Spleen (tissue), 11 donors: ENCODE results near the gene SHQ1. TPM values are rescaled to one million over a fixed set of nuclear protein-coding genes. Genes with fewer than 3 reads are reported as not detected.
A peak's percentile ranks its signal among the peaks of the same experiment; 100 is the strongest.

ENCODE experiments used
- DNase-seq: peaks from one replicate; pipeline ENCODE4 v3.0.0-alpha.2; 2020
- H3K27ac ChIP-seq, 8 donors: fragments of 200-600 bp; sonication (generic) in 7 of 8; 1 replicate in 4 of 8; 2 replicates in 4 of 8; pipeline versions ENCODE4 v1.5.0 to v1.8.0; 2016 to 2021; ENCODE audit warnings: inconsistent platforms in 4 of 8, mild to moderate bottlenecking in 4 of 8, moderate library complexity in 1 of 8
- H3K27me3 ChIP-seq, 7 donors: fragments of 200-600 bp; sonication (generic) in 6 of 7; replicated peaks in 1 of 7; 1 replicate in 4 of 7; 2 replicates in 3 of 7; pipeline versions ENCODE4 v1.5.0 to v1.8.0; 2016 to 2021; ENCODE audit warnings: inconsistent platforms in 3 of 7, mild to moderate bottlenecking in 1 of 7
- H3K36me3 ChIP-seq, 6 donors: fragments of 200-600 bp; sonication (generic) in 5 of 6; 1 replicate in 4 of 6; 2 replicates in 2 of 6; pipeline versions ENCODE4 v1.5.0 to v1.8.0; 2016 to 2021; ENCODE audit warnings: inconsistent platforms in 2 of 6
- H3K4me1 ChIP-seq, 6 donors: fragments of 200-600 bp; sonication (generic) in 5 of 6; 1 replicate in 3 of 6; 2 replicates in 3 of 6; pipeline versions ENCODE4 v1.5.0 to v1.8.0; 2016 to 2021; ENCODE audit warnings: inconsistent platforms in 3 of 6
- H3K4me3 ChIP-seq, 8 donors: fragments of 200-600 bp; sonication (generic) in 7 of 8; 1 replicate in 4 of 8; 2 replicates in 4 of 8; pipeline versions ENCODE4 v1.5.0 to v1.8.0; 2016 to 2021; ENCODE audit warnings: inconsistent platforms in 4 of 8, mild to moderate bottlenecking in 4 of 8, moderate library complexity in 2 of 8
- H3K9me3 ChIP-seq, 8 donors: fragments of 200-600 bp; sonication (generic) in 7 of 8; 1 replicate in 4 of 8; 2 replicates in 4 of 8; pipeline versions ENCODE4 v1.5.0 to v1.8.0; 2016 to 2021; ENCODE audit warnings: inconsistent platforms in 4 of 8
- POLR2A ChIP-seq, 3 donors: fragments of 450-650 bp; IDR thresholded peaks; one replicate each; pipeline ENCODE4 v1.5.1; 2017; ENCODE audit warnings: antibody characterized with exemption in 3 of 3, mild to moderate bottlenecking in 1 of 3
- POLR2AphosphoS5 ChIP-seq, 3 donors: sonication (generic); formaldehyde crosslinking; IDR thresholded peaks; one replicate each; pipeline ENCODE4 v1.5.1; 2017; ENCODE audit warnings: antibody characterized with exemption in 3 of 3
- WGBS, 5 donors: extraction: QIAGEN DNeasy Blood & Tissue Kit in 3 of 5; methylation state at CpG; one replicate each; pipeline versions ENCODE4 v1.1.5 to v1.1.7; 2013 to 2018; 5-methylcytosine and 5-hydroxymethylcytosine counted together
- intact Hi-C: fragments of 100-400 bp; cut with DNase I; formaldehyde crosslinking; loops from one replicate; pipeline ENCODE4 v1.15.0; 2023; ENCODE audit warnings: low total_unique reads
- polyA plus RNA-seq, 3 donors: library from polyadenylated mRNA; stranded (reverse); fragments of 200-250 nt; gene quantifications; one replicate each; pipeline ENCODE4 v1.2.1, GENCODE V29; 2013
- total RNA-seq, 7 donors: library from RNA; depleted of rRNA in 3 of 7; stranded (reverse); fragments of >200 nt in 3 of 7; fragmentation: NEBNext Ultra II Directional in 4 of 7; extraction: Animal tissue kit (Norgen Biotek cat#: 25700) in 4 of 7; gene quantifications; one replicate each; pipeline versions ENCODE4 v1.1.0 to v1.2.1, GENCODE V29; 2016 to 2021
- TF ChIP-seq, protein P1 (sequence below), 11 experiments: fragments of 200-600 bp in 7 of 11; fragments of 450-650 bp in 4 of 11; sonication (generic) in 4 of 11; IDR thresholded peaks in 8 of 11; conservative IDR thresholded peaks in 3 of 11; 1 replicate in 7 of 11; 2 replicates in 4 of 11; pipeline versions ENCODE4 v1.4.0 to v1.8.0; 2016 to 2021; ENCODE audit warnings: antibody characterized with exemption in 11 of 11, inconsistent platforms in 4 of 11, mild to moderate bottlenecking in 1 of 11
- donor health status: healthy with polysubstance abuse.
- donor health status: DM: no; HTN: no; CAD: no; lungs with moderate emphysema.
- donor health status: DM: no; HTN: no; CAD: no.
- donor health status: Bipolar disorder and iron deficiency.
- donor health status: healthy.
- donor health status: DM: no; HTN: no; CAD: no.
- donor health status: DM: yes; HTN: yes; CAD: no.

The SHQ1 gene
- total and polyA plus RNA-seq, 10 donors = 6.7 to 28.6 (median 16.7) TPM

DNA sequence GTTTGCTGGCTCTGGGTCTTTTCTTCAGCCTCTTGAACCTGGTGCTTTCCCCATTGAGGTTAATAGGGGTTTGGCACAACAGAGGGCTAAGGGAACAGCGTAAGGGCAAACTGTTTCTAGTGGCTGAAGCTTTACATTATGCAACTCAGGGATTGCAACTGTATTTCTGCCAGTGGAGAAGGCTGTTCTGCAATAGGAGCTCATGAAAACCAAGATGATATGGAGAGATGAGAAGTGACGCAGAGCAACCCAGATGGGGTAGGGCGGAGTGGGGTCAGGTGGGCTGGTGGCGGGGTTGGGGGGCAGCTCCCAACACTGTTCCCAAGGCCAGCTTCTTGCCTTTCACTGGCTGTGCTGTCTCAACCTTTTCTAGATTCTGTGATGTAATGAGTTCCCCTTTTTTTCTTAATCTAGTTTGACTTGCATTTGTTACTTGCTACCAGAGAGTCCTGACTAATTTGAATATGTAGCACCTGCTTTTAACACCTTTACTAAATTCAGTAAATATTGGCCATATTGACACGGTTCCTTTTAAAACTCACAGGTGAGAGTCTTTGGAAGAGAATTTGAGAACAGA is 46.8 kb upstream of the SHQ1 start:
- intact Hi-C loops = no loop called here
- H3K9me3 ChIP-seq = no peaks in the 10 kb centered on the region
- peaks cover 0 to 2% (median 0%) of the 10 kb centered on the region in 6 donors for H3K4me1 ChIP-seq
- DNase-seq = no peak
- H3K36me3 ChIP-seq = no peaks in the 10 kb centered on the region
- no peak overlapping the region for H3K4me3 ChIP-seq
- TF ChIP-seq, protein P1, sequence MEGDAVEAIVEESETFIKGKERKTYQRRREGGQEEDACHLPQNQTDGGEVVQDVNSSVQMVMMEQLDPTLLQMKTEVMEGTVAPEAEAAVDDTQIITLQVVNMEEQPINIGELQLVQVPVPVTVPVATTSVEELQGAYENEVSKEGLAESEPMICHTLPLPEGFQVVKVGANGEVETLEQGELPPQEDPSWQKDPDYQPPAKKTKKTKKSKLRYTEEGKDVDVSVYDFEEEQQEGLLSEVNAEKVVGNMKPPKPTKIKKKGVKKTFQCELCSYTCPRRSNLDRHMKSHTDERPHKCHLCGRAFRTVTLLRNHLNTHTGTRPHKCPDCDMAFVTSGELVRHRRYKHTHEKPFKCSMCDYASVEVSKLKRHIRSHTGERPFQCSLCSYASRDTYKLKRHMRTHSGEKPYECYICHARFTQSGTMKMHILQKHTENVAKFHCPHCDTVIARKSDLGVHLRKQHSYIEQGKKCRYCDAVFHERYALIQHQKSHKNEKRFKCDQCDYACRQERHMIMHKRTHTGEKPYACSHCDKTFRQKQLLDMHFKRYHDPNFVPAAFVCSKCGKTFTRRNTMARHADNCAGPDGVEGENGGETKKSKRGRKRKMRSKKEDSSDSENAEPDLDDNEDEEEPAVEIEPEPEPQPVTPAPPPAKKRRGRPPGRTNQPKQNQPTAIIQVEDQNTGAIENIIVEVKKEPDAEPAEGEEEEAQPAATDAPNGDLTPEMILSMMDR (IDR thresholded peaks at IDR 0.05 in 8 of 11, conservative IDR thresholded peaks at IDR 0.05 in 3 of 11) = no peak
- TF ChIP-seq POLR2A (IDR thresholded peaks at IDR 0.05) (no peak), POLR2AphosphoS5 (IDR thresholded peaks at IDR 0.05) (no peak)
- 51 to 86% (median 69%) methylated on average over 5 of the region's 5 CpGs for WGBS, 5 donors
- H3K27ac ChIP-seq = peak overlapping the region in 1 of 8 donors; percentile 33
- H3K27me3 ChIP-seq = peaks cover 0 to 66% (median 0%) of the 10 kb centered on the region in 7 donors

DNA sequence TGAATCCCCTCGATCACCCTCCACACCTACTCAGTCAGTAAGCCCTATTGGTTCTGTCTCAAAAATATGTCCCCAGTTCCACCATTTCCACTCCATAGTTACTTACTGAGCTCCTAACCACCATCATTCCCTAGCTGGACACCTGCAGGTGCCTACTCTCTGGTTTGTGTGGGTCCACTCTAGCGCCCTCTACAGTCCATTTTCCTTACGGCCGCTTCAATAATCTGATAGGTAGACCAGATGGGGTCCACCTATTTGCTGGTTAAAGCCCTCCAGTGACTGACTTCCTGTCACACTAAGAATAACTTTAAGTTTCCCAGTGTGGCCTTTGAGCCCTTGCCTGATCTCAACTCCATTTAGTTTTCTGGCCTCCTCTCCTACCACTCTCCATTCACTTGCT is 44.6 kb upstream of the SHQ1 start:
- Histone ChIP-seq H3K27ac (no peak overlapping the region), H3K4me3 (no peak overlapping the region), H3K36me3 (no peaks in the 10 kb centered on the region), H3K9me3 (no peaks in the 10 kb centered on the region), H3K27me3 (peaks cover 0 to 86% (median 11%) of the 10 kb centered on the region in 7 donors), H3K4me1 (peaks cover 0 to 13% (median 9%) of the 10 kb centered on the region in 6 donors)
- 63 to 79% (median 70%) methylated on average over 4 of the region's 4 CpGs for WGBS, 5 donors
- DNase-seq = no peak
- TF ChIP-seq, protein P1 (IDR thresholded peaks at IDR 0.05 in 8 of 11, conservative IDR thresholded peaks at IDR 0.05 in 3 of 11) = no peak
- TF ChIP-seq POLR2AphosphoS5 (IDR thresholded peaks at IDR 0.05) (no peak), POLR2A (IDR thresholded peaks at IDR 0.05) (no peak)
- intact Hi-C loops = no loop called here

DNA sequence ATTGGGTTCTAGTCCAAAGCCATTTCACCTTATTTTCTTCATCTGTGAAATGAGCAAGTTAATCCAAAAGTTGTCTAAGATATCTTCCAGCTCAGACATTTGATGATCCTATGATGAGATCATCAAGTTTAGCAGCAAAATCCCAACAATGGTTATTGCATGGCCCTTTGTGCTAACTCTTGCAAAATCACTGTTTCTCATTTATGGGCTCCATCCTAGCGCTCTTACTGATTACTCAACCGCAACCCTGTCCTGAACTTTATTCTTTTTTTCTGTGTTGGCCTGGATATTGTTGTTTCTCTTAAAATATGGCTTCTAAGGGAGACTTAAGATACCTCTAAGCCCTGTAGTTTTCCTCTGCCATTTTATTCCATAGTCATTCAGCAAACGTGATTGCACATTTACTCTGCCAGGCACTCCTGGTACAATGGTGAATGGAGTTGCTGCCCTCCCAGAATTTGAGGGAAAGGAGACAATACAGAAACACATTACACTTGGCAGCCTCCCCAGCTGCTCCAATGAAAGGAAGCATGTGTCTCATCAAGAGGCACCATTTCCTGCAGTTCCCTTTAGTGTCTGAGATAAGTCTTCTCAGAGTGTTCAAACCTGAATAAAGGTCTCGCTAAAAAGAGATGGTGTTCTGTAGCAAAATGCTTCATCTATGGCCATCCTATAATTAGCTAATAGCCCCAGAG is 44.0 kb upstream of the SHQ1 start:
- Histone ChIP-seq H3K4me1 (peaks cover 5 to 19% (median 15%) of the 10 kb centered on the region in 6 donors), H3K9me3 (no peaks in the 10 kb centered on the region), H3K4me3 (no peak overlapping the region), H3K27ac (no peak overlapping the region), H3K27me3 (peaks cover 0 to 92% (median 14%) of the 10 kb centered on the region in 7 donors), H3K36me3 (no peaks in the 10 kb centered on the region)
- WGBS, 5 donors = 37 to 56% (median 44%) methylated on average over 4 of the region's 4 CpGs
- no peak for TF ChIP-seq POLR2A (IDR thresholded peaks at IDR 0.05)
- TF ChIP-seq, protein P1 (IDR thresholded peaks at IDR 0.05 in 8 of 11, conservative IDR thresholded peaks at IDR 0.05 in 3 of 11) = no peak
- no peak for TF ChIP-seq POLR2AphosphoS5 (IDR thresholded peaks at IDR 0.05)
- intact Hi-C loops = no loop called here
- DNase-seq = no peak
